Stimulated activated CD8-positive, alpha-beta memory T cell treated with anti-CD3 and anti-CD28 coated beads, Interleukin-12 subunit alpha, Interleukin-12 subunit beta, amount 100 ng/mL, for 24 hours (primary cell): ENCODE results near the gene ISM2.
"Not testable (repeated sequence)": the region's sequence is repeated elsewhere in the genome, so short reads cannot be mapped to it uniquely, and the experiment has no call there.

Experiments used
- DNase-seq: peaks from one replicate; pipeline ENCODE4 v3.0.0-alpha.2; 2020; ENCODE audit errors: extremely low read depth

ISM2 gene

DNA sequence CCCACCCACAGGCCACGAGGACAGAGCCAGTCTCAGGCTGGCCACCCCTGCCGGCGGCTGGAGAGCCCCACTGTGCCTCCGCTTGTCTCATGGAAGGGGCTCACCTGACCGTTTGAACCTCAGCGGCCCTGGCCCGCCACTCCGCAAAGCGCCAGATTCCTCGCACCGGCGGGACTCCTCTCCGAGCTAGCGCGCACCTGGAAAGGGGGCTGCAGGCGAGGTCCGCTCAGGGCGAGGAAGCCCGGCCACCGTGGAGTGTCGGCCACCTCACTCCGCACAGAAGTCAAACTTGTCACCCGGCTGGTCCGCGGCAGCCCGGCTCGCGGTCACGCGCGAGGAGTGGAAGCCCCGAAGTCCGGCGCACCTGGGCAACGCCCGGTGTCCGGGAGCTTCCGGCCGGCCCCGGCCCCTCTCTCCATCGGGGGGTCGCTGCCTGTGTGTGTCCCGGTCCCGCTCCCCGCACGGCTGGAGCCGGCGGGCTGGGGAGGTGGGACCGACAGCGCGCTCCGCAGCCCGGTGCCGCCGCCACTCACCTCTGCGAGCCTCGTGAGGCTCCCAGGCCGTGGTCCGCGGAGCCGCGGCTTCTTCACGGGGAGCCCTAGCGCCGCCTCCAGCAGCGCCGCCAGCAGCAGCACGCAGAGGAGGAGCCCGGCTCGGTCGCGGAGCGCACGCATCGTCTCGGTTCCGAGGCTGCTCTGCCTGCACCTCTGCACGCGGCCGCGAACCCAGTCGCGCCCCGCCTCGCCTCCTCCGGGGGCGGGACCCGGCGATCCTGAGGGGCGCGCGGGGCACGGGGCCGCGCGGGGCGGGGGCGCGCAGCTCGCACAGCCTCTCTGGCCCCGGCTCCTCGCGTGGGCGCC lies at the start of gene ISM2:
Gene ISM2, minus strand, starts transcription at position 697 of the 860 bp plus-strand sequence. Its CDS starts 23 bp downstream, at position 674.
- peak; percentile 7 for DNase-seq

DNA sequence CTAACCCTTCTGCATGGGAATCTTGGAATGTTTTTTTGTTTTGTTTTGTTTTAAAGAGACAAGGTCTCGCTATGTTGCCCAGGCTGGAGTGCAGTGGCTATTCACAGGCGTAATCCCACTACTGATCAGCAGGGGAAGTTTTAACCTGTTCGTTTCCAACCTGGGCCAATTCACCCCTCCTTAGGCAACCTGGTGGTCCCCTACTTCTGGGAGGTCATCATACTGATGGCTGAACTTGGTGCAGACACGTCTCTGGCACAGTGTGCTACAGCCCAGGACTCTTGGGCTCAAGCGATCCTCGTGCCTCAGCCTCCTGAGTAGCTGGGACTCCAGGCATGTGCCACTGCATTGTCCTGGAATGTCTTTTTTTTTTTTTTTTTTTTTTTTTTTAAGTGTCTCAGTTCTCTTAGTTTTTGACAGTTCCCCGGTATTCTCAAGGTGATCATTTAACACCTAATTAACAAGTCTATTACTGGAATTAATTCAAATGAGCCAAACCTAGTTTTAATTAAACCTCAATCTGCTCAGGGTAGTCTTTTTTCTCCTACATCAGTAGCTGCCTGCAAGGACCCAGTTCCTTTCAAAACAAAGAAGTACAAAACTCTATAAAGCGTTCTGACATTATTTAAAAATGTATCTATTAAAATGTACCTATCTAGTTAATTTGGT lies 49.0 kb upstream of the ISM2 start:
- DNase-seq = no peak

DNA sequence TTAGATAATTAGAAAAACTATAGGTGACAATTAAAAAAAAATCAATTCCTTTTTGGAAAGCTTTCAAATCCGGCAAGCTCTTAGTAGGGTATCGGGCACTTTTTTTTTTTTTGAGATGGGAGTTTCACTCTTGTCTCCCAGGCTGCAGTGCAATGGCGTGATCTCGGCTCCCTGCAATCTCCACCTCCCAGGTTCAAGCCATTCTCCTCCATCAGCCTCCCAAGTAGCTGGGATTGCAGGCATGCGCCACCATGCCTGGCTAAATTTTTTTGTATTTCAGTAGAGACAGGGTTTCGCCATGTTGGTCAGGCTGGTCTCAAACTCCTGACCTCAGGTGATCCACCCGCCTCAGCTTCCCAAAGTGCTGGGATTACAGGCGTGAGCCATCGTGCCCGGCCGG lies 46.6 kb upstream of the ISM2 start:
- DNase-seq = not testable (repeated sequence)

DNA sequence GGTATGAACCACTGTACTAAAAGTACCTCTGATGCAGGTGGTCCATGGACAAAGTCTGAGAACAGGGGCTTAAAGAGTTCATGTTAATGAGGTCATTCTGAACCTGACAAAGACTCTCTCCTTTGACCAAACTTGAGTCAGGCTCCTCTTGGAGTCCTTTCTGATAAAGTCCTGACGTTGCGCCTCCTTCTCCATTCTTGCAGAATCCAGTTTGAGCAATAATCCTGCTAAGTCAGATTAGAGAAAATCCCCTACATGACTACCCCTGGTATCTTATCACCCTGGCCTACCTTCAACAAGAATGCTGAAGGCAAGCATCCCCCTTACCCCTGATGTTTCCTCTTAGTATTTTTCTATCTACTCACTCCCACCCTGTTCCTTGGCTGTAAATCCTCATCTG lies 46.0 kb upstream of the ISM2 start:
- DNase-seq = no peak

DNA sequence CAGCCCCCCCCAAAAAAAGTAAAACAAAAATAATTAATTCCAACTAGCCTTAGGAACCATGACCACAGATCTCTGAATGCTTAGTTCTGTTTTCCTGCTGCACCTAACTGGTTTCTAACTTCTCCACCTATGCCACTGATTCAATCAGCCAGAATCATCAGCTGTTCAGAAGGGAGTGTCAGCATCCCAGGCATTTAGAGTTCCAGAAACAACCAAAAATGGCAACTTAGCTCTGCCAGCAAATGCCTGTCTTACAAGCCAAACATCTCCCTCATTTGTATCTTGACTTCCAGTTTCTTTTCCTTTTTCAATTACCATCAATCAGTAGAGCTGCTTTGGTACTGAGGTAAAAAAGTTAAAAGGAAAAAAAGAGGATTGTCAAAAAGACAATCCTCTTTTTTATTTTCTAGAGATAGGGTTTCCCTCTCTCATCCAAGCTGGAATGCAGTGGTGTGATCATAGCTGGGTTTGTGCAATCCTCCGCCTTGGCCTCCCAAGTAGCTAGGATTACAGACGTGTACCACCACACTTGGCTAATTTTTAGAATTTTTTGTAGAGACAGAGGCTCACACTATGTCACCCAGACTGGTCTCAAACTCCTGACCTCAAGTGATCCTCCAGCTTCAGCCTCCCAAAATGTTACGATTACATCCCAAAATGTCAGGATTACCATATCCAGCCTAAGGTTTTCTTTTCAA lies 45.2 kb upstream of the ISM2 start:
- no peak for DNase-seq

DNA sequence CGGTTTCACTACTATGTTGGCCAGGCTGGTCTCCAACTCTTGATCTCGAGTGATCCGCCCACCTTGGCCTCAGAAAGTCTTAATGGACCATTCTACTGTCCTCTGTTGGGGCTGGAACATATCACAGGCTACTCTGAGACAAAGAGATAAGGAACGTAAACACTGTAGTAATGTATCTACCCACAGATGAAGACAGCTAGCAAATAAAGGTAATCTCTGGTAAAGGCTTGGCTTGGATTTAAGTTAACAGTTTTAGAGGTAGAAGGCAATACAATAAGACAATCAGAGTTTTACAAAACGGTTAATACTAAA lies 44.6 kb upstream of the ISM2 start:
- no peak for DNase-seq

DNA sequence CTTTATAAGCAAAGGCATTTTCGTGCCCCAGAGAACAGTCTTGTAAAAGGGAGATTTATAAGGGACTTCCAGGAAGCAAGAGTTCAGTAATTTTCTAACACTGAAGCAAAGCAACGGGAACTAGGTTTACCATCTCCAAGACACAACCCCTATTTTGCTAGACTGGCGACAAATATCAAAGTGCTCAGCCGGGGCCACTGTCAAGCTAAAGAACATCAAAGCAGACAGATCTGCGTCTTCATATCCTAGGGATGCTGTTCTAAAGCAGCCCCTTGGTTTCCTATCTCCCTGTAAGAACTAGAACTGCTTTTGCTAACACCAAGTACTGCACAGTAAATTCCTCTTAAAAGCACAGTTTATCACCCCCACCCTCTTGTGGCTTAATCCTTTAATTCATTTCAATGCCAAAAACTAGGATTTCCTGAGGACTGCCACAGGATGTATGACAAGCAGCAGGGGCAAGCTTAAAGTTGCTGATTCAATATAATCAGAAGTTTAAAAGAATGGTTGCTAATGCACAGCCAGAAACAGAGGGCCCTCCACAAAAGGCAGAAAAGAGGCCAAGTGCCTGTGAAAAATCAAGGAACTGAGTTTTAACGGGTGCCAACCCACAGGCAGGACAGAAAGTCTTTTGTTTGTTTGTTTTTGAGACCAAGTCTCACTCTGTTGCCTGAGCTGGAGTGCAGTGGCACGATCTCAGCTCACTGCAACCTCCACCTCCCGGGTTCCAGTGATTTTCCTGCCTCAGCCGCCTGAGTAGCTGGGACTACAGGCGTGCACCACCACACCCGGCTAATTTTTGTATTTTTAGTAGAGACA lies 44.0 kb upstream of the ISM2 start:
- no peak for DNase-seq

DNA sequence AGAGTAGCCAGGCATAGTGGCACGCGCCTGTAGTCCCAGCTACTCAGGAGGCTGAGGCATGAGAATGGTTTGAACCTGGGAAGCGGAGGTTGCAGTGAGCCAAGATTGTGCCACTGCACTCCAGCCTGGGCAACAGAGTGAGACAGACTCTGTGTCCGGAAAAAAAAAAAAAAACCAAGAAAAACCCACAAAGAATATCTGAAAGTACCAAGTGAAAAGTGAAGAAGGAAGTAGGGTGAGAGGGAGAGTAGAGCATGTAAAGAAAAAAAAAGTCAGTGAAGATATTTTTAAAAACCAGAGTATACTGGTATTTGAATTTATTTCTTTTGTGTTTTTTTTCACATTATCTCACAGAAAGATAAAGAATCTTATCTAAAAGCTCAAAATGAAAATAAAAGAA lies 43.3 kb upstream of the ISM2 start:
- no peak for DNase-seq

DNA sequence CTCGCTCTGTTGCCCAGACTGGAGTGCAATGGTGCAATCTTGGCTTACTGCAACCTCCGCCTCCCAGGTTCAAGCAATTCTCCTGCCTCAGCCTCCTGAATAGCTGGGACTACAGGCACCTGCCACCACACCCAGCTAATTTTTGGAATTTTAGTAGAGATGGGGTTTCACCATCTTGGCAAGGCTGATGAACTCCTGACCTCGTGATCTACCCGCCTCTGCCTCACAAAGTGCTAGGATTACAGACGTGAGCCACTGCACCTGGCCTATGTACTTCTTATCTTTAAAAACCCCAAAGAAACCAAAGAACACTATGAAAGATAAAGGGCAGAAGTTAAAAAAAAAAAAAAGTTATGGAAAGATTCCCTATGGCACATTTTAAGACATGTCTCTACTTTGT lies 38.3 kb upstream of the ISM2 start:
- not testable (repeated sequence) for DNase-seq

DNA sequence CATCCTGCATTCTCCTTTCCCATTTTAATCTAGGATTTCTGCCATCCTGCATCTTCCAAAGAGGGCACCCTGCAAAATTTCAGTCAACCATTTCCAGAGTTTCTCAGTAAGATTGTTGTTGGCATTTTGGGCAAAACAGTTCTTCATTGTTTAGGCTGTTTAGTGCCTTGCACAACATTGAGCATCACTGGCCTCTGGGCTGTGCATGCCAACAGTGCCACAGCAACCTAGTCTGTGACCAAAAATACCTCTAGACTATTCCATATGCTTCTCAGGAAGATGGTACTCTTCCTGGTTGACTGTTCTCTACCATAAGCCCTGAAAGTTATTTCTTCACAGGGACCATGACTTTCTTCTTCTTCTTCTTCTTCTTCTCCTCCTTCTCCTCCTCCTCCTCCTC lies 32.5 kb upstream of the ISM2 start:
- no peak for DNase-seq

DNA sequence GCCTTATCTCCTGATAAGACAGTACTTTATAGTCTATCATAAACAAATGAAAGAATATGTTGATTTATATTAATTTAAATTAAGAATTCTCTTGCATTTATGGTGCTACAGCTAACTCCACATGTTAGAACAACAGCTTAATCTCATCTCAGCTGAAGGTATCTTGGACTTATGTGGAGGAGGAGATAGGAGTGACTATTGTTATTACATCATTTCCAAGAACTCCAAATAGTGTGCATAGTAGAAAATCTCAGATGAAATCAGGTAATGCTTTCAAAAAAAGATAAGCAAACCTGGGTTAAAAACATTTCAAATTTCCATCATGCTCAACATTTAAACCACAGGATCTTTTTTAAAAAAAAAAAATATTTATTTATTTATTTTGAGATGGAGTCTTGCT lies 31.3 kb upstream of the ISM2 start:
- DNase-seq = no peak

DNA sequence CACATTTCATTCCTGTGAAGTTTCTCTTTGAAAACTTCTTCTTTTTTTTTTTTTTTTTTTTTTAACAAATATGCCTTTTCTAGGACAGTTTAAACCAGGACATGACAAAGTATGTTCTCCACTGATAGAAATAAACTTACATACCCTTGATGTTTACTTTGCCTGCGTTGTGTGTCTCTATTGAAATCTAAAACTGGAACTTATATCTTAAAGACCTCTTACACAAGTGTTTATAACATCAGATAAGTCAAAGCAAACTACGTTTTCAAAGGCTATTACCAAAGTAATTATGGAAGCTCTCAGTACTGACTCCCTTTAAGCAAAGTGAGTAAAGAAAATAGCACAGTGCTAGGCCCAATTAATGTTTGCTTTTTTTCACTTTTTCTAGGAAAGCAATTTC lies 30.6 kb upstream of the ISM2 start:
- DNase-seq = no peak

DNA sequence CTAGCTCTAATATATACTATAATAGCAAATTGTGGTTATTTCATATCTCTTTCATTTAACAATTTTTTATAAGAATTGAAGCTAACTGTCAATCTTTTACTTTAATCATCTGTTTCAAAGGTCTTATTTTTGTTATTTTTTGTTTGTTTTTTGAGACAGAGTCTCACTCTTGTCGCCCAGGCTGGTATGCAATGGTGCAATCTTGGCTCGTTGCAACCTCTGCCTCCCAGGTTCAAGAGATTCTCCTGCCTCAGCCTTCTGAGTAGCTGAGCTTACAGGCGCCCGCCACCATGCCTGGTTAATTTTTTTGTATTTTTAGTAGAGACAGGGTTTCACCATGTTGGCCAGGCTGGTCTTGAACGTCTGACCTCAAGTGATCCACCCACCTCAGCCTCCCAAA lies 30.1 kb upstream of the ISM2 start:
- not testable (repeated sequence) for DNase-seq

DNA sequence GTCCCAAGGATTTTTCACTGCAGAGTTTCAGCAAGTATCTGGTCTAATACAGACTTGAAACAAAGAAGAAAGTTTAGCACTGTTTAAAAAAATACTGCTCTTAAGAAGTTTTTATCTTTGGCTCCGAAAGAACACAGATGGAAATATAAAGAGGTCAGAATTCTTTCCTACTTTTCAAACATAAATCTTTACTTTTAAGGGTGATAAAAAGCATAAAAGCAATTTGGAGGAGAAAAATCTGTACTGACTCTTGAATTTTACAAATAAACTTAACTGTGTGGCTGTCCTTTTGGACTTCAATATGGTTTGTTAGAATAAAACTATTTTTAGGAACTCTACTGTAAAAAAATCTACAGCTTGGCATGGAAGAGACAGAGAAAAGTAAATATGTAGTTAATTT lies 27.6 kb upstream of the ISM2 start:
- no peak for DNase-seq

DNA sequence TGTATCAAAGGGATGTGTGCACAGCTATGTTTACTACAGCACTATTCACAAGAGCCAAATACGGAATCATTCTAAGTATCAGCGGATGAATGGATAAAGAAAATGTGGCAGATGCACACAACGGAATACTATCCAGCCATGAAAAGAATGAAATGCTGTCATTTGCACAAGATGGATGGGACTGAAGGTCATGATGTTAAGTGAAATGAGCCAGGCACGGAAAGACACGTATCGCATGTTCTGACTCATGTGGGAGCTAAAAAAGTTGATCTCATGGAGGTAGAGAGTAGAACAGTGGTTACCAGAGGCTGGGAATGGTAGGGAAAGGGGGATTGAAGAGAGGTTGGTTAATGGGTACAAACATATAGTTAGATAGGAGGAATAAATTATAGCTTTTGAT lies 25.9 kb upstream of the ISM2 start:
- DNase-seq = no peak

DNA sequence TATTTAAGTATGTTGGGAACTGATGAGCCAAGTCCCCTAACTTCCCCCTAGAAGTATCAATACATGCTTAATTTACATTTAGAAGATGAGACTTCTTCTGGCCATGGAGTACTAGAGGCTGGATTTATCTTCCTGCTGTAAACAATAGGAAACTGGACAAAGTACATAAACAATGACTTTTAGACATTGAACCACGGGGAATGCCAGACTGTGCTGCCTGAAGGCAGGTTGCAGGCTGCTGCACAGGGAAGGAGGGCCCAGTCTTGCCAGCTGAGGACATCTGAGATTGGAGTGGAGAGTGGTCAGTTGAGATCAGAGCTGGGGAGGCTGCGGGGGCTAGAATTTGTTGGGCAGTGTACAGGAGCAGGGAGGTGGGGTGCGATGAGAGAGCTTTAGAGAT lies 24.5 kb upstream of the ISM2 start:
- no peak for DNase-seq

DNA sequence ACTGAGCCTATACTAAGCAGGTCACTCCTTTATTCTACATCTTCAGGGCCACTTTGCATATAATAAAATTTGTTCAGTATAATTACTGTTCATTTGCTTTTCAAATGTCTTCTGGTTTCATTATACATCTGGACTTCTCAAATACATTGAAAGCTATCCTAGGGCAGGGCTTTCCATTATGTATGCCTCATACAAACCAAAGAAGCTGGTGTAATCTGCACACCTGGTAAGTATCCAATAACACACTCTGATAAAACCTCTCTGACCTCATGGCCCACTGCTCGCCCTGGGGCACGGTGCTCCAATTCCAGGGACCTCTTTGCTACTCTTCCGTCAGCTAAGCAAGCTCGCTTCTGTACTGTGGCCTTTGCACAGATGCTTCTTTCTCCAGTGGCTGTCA lies 21.9 kb upstream of the ISM2 start:
- no peak for DNase-seq

DNA sequence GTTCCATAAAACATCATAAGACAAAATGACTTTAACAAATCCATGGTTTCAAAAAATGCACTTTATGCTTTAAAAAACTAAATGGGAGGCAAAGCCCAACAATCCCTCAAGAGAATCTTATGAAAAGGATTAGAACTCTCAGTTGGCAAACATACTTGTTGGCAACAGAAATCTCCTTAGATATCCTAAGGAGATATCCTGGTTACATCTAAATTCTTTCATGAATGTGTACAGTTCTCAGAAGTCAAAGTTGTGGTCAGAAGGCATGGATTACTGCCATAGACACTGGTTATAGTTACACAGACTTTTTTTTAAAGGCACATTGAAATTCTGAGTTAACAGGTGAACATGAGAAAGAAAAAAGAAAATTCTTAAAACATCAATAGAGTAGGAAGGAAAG lies 17.5 kb upstream of the ISM2 start:
- DNase-seq = no peak

DNA sequence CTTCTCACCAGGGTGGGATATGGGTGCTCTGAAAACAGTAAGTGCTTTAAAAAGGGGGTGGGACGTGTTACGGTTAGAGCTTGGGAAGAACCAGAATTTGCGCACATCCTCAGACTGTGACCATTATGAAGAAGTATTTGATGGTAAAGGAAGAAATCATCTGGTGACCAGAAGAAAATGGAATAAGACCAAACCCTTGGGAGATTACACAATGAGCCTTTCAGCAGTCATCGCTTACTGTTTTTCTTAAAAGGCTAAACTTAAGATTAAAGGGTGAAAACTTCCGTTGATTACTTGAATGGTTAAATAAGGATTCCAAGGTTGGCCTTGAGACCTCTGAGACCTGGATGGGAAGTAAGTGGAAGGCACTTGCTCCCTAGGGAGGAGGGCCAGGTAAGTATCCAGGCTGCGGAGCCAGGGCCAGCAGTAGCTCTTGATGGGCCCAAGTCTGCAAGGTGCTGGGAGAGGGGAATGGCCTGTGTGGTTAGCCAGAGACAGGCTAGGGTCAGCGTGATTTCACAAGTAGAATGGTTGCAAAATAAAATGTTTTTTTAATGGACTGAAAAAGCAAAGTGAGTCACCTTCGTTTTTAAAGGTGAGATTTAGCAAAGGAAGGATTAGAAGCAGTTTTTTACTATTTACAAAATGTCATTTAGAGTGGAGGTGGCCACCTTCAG lies 13.0 kb upstream of the ISM2 start:
- no peak for DNase-seq

DNA sequence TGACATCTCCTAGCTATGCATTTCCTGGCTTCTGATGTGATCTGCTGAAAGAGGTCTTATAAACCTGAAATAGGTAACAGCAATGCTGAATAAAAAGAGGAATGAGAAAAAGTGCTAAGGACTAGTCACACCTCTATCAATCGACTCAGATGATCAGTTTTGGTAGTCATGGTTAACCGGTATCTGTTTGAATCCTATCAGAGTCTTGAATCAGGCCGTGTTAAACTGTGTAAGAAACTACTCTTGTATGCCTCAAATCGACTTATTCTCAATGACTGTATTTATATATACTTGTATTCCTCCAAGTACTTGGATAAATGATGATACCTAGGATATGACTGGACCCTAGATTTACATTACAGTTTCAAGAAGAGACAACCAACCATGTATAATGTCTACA lies 10.8 kb upstream of the ISM2 start:
- no peak for DNase-seq

DNA sequence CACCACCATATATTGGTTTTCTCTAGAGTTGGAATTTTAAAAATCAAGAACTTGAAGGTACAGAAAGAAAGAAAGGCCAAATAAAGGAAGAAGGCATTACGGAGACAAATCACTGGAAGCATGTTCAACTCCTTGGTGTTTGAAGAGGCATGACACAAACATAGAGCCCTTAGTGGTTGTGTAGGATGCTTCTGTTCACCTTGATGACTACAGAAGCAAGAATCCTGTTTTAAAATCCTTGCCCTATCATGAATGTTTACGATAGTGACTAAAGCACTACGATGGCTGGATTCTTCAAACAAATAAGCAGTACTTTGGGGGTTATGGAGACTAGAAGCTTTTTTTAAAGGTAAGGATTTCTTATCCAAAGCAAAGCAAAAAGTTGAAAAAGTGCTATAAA lies 10.3 kb upstream of the ISM2 start:
- no peak for DNase-seq

DNA sequence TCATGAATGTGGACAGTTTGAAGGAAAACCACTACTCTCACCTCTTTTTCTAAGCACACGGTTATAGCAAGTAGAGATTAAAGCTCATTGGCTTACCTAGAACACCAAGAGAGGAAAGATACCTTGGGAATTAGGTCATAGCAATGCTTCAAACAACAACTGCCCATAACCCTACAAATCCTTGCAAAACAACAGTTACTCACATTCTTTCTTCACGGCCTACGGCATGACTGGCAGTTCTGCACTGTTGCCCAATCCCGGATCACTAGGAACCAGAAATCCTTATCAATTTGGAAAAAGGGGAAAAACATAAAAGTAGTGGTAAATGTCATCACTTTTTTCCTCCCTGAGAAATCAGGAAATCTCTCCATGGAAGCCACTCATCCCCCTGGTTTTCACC lies 9.6 kb upstream of the ISM2 start:
- DNase-seq = no peak
